HG03064 (cell line): ENCODE data around the gene OR56A3.
"Not testable (repeated sequence)": the region's sequence is repeated elsewhere in the genome, so short reads cannot be mapped to it uniquely, and the experiment has no call there.

Experiments
- ATAC-seq: cut with Tn5 transposase; IDR thresholded peaks from one replicate; pipeline ENCODE4 v1.9.1; 2021; ENCODE audit warnings: low read depth; ENCODE audit not compliant: unreplicated experiment

OR56A3 gene

GRCh38 chr11:5941951-5942350 lies at the start of gene OR56A3:
OR56A3 (plus strand) TSS chr11:5942251; CDS start chr11:5947347, 5,096 bp downstream.
- ATAC-seq: no peak

GRCh38 chr11:5892908-5893307 lies 49.1 kb upstream of the OR56A3 start, which contains the start of gene OR52E5:
OR52E5 (plus strand) TSS chr11:5893208; CDS start chr11:5900777, 7,569 bp downstream.
- ATAC-seq: no peak

- ATAC-seq: no peak
These were observed 42.5 kb upstream of the OR56A3 start for GRCh38 chr11:5899534-5899933.

GRCh38 chr11:5910540-5910939 lies 31.5 kb upstream of the OR56A3 start:
- no peak for ATAC-seq

GRCh38 chr11:5922749-5923426 lies 19.2 kb upstream of the OR56A3 start:
- ATAC-seq: peak; percentile 83

- ATAC-seq: peak; percentile 40
These were observed 18.6 kb upstream of the OR56A3 start for GRCh38 chr11:5923427-5923776.

- no peak for ATAC-seq
These were observed 18.3 kb upstream of the OR56A3 start for GRCh38 chr11:5923794-5924193.

- ATAC-seq: no peak
These were observed 13.8 kb upstream of the OR56A3 start for GRCh38 chr11:5928271-5928670.

- ATAC-seq: no peak
These were observed 13.2 kb upstream of the OR56A3 start for GRCh38 chr11:5928811-5929210.

- no peak for ATAC-seq
These were observed 12.3 kb upstream of the OR56A3 start for GRCh38 chr11:5929571-5930368.

GRCh38 chr11:5930614-5931013 lies 11.4 kb upstream of the OR56A3 start:
- ATAC-seq: no peak

GRCh38 chr11:5931061-5931460 lies 11.0 kb upstream of the OR56A3 start:
- ATAC-seq: no peak

- no peak for ATAC-seq
These were observed 9.4 kb upstream of the OR56A3 start for GRCh38 chr11:5932671-5933070.

GRCh38 chr11:5933116-5933515 lies 8.9 kb upstream of the OR56A3 start:
- ATAC-seq: no peak

- no peak for ATAC-seq
These were observed 4.0 kb upstream of the OR56A3 start for GRCh38 chr11:5937868-5938602.

- no peak for ATAC-seq
These were observed 3.5 kb upstream of the OR56A3 start for GRCh38 chr11:5938603-5938965.

GRCh38 chr11:5940748-5941147 lies 1.3 kb upstream of the OR56A3 start:
- ATAC-seq: no peak

GRCh38 chr11:5955586-5955985 lies 13.5 kb downstream of the OR56A3 start:
- ATAC-seq: no peak

GRCh38 chr11:5960704-5961320 lies 18.8 kb downstream of the OR56A3 start:
- ATAC-seq: not testable (repeated sequence)

- no peak for ATAC-seq
These were observed 24.9 kb downstream of the OR56A3 start for GRCh38 chr11:5966958-5967357.

GRCh38 chr11:5967708-5968107 lies 25.7 kb downstream of the OR56A3 start:
- no peak for ATAC-seq
